Measurements from ENCODE around the gene TMEM72.
A peak's percentile ranks its signal among the peaks of the same experiment; 100 is the strongest.
"Not testable (repeated sequence)": the region's sequence is repeated elsewhere in the genome, so short reads cannot be mapped to it uniquely, and the experiment has no call there.

Gene TMEM72

DNA sequence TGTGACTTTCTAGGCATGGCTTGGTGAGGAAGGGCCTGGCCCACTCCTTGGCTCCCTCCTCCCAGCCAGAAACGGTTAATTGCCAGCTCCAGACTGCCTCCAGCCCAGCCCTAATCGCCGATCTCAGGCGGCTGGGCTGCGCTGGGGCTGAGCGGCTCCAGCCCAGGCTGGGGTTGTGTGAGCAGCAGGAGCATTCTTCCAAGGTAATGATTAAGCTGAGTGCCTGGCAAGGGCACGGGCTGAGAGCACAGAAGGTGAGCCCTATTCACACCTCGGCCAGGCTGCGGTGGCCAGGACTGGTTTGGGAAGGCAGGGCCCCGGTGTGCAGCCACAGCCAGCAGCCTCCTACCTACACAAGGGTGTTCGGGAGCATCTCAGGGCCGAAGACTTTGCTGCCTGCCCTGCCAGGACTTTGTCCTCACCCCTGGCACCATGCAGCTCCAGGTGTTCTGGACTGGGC is at the start of gene TMEM72:
TSS of gene TMEM72 (plus strand) at position 257 of the 460 bp plus-strand sequence. CDS start at position 433, 176 bp downstream.
- no peak for DNase-seq (ENCODE audit: low read depth)

DNA sequence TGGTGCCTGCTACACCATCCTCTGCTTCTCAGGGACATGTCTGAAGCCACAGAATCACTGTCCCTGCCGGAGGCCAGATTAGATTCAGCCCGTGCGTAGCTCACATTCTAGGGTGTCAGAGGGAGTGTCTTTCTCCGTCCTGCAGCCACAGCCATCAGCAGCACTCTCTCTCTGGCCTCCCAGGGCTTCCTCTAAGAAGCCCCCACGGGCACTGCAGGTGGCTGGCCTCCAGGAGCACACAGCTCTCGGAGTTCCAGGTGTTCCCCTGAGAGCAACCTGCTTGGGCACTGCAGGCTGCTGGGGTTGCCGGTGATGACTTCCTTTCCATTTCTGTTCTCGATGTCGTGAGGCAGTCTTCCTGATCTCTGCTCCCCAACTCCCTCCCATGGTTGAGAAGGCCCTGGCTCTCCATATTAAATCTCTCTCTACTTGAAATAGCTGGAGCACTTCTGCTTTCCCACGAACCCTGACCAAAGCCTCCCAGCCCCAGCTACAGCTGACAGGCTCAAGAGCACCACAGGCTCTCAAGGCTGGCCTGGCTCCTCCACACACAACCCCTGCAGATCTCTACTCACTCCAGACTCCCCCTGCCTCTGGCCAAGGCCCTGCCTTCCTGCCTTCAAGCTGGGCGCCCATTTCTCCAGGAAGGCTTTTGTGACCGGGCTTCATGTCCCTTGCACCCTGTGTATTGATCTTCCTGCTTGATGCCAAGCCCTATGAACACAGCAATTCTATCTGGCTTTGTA is 49.0 kb upstream of the TMEM72 start:
- no peak for DNase-seq (ENCODE audit: low read depth)

DNA sequence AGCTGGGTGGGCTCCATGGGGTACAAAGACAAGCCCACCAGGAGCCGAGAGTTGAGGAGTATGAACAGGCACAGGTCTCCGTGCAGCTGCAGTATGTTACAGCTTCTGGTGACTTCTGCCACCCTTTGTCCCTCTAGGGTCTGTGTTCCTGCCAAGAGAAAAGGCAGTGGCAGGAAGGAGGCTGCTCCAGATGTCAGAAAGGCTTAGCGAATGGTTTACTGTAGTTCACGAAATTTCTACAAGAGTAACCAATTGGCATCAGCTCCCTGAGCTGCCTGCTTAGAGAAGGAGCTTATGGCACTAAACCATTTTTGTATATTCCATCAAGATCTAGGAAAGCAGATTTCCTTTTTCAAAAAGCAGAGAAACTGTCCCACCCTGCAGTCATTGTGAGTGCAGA is 48.2 kb upstream of the TMEM72 start:
- no peak for DNase-seq (ENCODE audit: low read depth)

DNA sequence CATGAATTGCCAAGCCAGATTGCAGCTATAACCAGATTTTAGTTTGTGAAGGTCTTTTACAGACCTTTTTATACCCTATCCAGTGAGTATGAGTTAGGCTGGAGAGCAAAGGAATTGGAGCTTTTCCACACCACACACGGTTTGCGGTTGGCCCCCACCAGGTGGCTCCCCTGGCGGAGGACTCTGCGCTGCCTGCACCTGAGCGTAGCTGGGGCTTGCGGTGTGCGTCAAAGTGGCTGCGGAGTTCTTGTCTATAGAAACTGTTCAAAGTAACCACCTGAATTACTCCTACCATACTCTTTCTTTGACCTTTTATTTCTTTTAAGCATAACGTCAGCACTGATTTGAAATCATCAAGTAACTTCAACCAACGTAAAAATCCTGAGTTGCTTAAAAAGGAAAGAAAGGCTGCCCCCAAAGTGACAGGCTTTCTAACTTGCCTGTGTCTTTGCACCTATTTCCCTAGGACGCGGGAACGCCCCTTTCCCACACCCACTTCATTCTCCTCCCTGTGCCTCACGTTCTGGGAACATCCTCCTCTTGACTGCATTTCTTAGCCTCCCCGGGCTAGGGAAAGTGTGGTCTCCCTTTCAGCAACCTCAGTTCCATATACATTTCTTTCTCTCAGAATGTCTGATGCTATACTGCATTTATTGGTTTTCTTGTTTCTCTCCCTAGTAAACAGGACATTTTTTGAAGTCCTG is 47.6 kb upstream of the TMEM72 start:
- no peak for DNase-seq (ENCODE audit: low read depth)

DNA sequence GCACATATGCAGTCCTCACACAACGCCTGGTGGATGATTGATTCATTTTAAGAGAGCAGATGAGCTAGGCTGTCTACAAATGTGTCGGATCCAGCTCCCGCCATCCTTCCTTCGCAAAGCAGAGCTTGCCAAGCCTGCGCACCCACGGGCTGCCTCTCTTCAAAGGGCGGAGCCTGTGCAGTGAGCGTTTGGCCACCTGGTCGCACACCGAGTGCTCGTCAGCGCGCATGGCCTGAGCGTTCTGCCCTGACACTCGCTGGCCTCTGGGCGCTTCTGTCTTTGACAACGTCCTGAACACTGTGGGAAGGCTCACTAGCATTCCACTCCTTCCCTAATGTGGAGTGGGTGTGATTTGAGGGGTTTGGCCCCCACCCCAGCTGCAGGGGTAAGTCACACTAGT is 47.1 kb upstream of the TMEM72 start:
- DNase-seq (ENCODE audit: low read depth) = no peak

DNA sequence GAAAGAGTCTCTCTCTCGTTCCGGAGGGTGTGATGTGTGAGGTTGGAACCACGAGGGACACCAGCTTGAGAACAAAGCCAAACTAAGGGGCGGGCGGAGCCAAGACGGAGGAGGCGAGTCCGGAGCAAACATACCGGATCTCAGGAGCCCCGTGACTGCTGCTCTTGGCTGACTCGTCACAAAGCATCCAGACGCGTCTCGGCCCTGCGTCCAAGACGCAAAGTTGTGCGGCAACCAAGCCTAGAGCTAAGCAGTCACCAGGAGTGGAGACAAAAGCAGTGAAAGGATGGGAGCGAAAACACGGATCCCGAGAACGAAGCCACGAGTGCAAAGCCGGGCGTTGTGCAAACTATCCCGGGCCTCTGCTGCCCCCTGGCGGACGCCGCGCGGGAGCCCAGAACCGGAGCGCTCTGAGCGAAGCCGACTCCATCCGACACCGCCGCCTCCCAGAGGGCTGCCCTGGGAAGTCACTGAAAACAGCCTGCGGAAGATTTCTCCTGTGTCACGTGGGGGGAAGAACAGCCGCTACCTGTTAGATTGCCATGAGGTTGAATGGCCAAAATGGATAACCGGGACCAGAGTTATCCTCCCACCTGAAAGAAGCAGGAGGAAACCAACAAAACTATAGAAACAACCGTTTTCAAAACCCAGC is 46.4 kb upstream of the TMEM72 start:
- peak; percentile 74 for DNase-seq (ENCODE audit: low read depth)

DNA sequence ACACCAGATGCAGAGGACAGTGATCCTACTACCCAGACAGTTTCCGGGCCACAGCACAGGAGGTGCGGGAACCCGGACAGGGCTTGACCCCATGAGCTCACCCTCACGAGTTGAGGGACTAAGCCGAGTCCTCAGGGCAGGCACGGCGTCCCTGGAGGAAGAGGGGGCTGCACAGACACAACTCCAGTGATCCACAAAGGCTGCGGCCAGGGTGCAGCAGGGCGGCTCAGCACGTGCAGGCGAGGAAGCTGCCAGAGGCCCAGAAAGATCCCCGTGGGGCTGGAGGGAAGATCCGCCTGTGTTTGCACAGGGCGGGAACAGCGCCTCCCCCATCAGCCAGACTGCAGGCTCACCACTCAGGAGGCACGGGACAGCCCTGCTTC is 45.9 kb upstream of the TMEM72 start:
- DNase-seq (ENCODE audit: low read depth) = no peak

DNA sequence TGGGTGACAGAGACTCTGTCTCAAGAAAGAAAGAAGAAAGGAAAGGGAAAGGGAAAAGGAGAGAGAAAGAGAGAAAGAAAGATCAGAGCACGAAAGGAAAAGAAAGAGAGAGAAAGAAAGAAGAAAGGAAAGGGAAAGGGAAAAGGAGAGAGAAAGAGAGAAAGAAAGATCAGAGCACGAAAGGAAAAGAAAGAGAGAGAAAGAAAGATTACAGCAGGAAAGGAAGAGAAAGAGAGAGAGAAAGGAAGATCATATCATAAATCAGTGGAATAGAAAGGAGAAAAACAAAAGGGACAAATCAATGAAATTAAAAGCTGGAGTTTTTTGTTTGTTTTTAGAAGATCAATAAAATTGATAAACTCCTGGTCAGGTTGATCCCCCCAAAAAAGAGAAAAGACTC is 44.8 kb upstream of the TMEM72 start:
- DNase-seq (ENCODE audit: low read depth) = not testable (repeated sequence)

DNA sequence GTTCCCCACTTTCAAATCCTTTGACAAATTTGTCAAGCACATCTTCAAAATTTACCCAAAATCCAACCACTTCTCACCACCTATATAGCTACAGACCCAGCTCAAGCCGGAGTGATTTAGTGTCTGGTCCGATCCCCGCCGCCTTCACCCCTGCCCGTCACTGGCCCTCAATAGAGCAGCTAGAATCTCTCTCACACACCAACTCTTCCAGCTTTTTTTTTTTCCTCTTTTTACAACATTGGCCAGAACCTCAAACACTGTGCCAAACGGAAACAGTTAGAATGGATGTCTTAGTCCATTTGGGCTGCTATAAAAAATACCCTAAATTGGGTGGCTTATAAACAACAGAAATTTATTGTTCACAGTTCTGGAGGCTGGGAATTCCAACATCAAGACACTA is 41.1 kb upstream of the TMEM72 start:
- no peak for DNase-seq (ENCODE audit: low read depth)

DNA sequence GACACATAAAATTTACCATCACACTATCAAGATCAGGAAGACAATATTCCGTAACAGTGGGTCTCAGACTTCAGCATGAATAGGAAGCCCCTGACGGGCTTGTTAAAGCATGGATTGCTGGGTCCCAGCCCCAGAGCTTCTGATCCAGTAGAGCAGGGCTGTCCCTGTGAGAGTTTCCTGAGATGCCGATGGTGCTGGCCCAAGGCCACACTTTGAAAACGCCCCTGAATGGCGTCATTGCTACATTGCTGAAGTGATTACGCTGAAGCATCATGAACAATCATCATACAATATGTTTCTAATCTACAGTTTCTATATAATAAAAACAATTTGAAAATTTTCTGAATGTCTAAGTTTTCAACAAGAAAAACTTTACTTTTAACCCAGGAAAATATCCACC is 38.0 kb upstream of the TMEM72 start:
- no peak for DNase-seq (ENCODE audit: low read depth)

DNA sequence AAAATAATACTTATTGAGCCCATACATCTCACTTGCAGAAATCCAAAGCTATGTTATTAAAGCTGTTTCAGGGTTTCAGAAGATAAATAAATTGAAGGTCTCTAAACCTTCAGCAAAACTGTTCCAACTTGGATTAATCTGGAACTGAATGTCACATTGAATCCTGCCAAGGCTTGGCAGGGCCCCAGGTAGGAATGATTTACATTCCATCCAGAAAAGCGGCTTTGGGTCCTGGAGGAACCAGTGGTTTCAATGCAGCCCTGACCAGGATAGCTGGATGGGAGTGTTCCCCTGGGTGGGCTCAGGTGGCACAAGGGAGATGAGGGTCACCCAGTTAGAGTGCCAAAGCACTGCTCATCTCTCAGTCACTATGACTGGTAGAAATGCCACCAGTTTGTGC is 37.0 kb upstream of the TMEM72 start:
- DNase-seq (ENCODE audit: low read depth) = no peak

DNA sequence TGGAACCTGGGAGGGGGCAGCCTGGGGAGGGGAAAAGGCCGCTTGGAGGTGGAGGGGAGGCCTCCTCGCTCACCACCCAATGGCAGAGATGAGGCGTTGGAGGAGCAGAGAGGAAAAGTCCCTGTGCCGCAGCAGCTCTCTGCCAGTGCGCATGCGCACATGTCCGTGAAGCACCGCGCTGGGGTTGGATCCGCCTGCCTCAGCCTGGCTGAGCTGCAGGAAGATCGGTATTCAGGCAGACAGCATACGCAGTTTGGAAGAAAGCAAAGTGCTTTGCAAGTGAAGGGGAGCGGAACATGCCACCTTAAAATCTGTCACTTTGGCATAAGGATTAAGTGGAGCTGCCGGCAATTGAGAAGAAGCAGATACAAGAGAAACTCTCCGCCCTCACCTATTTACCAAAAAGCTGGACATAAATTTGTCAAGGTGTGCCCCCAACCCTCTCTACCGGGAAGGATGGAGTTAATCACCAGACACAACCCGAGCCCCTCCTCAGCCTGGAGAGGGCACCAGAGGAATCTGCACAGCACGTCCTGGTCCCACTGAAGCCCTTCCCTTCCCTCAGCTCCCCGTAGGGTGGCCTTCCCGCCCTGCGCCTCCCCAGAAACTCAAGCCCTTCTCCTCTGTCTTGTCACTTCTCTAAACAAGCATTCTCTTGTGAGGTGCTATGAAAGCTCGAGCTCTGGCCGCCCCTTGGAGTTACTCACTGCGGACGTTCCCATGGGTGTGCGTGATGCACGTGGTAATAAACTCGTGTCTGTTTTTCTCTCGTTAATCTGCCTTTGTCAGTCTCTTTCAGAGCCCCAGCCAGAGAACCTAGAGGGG is 32.2 kb upstream of the TMEM72 start:
- peak; percentile 40 for DNase-seq (ENCODE audit: low read depth)

DNA sequence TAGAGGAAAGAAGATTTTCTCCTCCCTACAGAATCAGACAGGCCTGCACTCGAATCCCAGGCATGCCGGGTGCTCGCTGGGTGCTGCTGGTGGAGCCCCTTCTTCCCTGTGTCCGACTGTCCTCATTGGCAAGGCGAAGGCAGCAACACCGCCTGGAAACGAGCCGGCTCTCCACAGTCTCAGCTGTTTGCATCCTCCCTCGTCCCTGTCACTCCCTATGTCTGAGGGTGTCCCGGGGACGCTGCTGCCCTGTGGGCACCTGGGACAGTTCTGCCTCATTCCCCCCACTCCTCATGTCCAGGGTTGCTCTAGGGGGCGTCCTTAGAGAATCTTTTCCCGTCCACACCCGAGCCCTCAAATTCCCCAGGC is 31.6 kb upstream of the TMEM72 start:
- DNase-seq (ENCODE audit: low read depth) = no peak

DNA sequence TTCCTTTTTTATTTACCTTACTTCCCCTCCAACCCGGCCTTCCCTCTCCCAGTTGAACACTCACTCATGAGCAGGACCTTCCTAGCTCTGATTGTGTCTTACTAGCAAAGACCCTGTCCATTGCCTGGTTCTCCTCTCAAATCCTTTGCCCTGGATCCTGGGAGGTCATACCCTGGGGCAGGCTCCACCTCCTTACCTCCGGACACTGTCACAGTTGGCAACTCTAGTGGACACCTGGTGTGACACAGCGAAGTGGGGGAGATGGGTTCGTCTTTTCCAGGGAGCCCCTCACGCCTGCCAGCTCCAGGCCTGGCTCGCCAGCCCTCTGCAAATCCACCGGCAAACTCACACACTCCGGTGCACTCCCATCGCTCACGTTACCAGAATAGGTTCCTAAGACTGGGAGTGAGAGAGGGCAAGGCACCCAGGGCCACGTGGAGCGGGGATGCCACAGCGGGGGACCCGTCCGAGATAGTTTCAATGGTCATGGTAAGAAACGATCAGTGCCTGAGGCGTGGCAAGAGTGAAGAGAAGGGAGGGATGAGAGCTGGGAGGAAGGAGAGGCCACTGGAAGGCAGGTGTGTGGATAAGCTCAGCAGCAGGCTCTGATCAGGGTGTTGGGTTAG is 30.9 kb upstream of the TMEM72 start:
- no peak for DNase-seq (ENCODE audit: low read depth)

DNA sequence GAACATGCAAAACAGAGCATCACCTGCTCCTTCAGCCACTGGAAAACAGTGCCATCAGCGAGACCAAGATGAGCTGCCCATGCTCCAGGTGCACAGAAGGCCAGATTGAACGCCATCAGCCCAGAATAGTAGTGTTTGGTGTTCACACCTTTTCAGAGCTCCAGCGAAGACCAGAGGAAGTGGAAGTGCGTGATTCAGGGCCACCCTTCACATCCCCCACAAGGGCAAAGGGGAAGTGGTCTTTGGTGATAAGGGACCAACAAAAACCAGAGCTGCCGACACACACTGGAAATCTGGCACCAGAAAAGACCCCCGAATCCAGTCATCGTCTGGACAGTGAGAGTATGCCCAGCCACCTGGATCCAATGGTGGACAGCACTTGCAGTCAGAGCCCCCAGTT is 29.5 kb upstream of the TMEM72 start:
- DNase-seq (ENCODE audit: low read depth) = no peak

DNA sequence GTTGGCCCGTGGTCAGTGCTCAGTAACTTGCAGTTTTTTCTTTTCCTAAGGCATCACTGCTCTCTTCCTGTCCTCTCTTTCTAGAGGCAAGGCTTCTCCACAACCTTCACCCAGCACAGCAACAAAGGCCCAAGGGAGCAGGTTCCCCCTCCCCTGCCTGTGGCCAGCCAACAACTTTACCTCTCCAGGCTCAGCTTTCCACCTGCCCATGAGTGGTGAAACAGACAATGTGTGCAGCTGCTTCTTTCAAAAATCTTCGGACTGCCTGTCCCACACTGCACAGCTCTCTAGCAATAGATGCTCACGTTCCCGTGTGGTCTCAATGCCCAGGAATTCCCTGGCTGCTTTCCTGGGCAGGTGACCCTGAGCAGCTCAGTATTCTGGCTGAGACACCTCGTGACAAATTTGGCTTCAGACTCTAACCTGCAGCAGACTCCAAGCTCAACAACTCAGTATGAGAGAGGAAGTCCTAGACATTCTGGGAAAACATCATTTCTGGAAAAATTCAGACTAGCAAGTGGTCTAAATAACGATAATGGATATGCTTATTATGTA is 28.9 kb upstream of the TMEM72 start:
- no peak for DNase-seq (ENCODE audit: low read depth)

DNA sequence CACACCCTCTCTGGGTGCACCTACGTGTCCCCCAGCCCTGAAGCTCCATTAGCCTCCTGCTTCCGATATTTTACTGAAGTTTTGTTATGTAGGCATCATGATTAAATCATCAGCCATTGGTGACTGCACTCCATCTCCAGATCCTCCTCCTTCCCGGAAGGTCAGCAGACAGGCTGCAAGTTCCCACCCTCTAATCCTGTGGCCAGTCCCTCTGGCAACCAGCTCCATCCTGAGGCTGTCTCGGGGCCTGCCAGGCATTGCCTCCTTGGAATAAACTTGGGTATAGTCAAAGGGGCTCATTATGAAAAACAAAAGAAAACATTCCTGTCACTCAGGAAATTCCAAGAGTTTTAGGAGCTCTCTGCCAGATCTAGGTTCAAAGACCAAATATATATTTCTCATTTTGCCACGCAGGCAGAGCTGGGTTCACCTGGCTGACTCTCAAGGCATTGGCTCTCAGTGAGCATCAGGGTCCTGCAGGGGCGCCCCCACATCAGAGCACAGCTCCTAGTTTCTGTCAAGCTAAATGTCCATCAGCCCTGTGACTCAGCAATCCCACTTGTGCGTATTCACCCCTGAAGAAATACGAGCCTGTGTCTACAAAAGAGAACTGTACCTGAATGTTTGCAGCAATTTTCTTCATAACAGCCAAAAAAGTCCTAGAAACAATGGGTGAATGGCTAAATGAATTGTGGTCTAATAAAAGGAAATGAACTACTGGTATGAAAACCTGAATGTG is 27.4 kb upstream of the TMEM72 start:
- no peak for DNase-seq (ENCODE audit: low read depth)

DNA sequence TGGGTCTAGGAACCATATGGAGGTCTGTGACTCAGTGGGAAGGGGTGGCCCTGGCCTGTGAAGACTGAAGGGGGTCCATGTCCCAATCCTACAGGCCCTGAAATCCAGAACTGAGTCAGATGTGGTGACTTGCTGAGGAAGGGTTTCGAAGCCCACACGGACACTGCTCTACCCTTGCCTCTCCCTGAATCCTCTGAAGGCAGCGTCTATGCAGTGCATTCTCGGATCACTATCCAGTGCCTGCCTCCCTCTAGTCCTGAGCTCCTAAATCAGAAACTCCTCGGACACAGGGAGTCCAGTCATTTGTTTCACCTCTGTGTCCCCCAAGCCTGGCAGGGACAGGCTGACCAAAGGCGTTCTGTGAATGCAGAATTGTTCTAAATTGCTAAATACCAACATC is 25.4 kb upstream of the TMEM72 start:
- DNase-seq (ENCODE audit: low read depth) = no peak

DNA sequence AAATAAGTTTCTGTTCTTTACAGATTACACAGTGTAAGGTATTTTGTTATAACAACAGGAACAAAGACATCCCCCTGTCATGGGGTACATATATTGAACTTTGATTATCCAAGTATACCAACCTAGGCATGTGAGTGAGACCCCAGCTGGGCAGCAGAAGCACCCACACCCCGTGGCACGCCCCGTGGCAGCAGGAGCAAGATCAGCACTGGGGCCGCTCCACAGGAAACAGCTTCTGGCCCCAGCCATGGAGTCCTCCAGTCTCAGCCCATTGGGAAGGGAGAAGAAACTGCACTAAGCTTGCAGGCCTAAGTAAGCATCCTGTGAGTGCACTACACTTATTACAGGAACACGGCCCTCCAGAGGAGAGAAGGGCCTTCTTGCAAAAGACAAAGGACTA is 24.2 kb upstream of the TMEM72 start:
- DNase-seq (ENCODE audit: low read depth) = no peak

DNA sequence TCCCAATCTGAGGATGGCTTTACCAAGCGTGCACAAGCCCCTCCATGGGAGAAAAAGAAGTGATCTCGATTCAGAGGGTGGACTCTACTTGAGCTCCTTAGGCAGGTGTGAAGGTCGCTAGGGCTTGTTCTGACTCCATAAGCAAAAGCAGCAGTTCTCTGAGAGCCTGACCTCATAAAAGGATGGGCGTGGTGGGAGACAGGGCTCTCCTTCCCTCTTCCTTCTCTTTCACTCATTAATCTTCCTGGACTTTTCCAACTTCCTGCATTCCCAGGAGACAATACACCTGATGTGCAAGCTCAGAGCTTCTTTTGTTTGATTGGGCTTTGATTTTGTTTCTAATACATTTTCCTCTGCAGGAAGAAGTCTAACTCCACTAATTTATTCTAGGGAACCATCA is 22.3 kb upstream of the TMEM72 start:
- no peak for DNase-seq (ENCODE audit: low read depth)

DNA sequence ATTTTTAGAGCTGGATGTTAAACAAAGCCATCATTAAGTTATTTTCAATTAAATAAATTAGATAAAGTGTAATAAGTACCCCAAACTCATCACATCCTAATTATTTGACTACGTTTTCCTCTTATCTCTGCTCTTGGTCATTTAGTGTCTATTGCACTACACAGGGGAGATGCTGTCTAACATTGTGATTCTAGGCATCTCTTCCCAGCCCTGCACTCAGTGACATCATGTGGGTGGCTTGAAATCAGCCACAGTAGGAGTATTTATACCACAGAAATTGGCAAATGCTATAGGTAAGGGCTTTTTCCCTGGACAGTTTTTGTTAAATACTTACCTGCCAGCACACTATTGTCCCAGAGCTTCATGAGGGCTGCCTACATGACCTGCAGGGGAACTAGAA is 21.3 kb upstream of the TMEM72 start:
- no peak for DNase-seq (ENCODE audit: low read depth)

Measured in stimulated activated CD8-positive, alpha-beta memory T cell treated with anti-CD3 and anti-CD28 coated beads, Interleukin-15, amount 100 ng/mL, for 1 hour (primary cell).